ENCODE data around the gene CDC42EP4.
"Not testable (repeated sequence)": the region's sequence is repeated elsewhere in the genome, so short reads cannot be mapped to it uniquely, and the experiment has no call there.

The CDC42EP4 gene

DNA sequence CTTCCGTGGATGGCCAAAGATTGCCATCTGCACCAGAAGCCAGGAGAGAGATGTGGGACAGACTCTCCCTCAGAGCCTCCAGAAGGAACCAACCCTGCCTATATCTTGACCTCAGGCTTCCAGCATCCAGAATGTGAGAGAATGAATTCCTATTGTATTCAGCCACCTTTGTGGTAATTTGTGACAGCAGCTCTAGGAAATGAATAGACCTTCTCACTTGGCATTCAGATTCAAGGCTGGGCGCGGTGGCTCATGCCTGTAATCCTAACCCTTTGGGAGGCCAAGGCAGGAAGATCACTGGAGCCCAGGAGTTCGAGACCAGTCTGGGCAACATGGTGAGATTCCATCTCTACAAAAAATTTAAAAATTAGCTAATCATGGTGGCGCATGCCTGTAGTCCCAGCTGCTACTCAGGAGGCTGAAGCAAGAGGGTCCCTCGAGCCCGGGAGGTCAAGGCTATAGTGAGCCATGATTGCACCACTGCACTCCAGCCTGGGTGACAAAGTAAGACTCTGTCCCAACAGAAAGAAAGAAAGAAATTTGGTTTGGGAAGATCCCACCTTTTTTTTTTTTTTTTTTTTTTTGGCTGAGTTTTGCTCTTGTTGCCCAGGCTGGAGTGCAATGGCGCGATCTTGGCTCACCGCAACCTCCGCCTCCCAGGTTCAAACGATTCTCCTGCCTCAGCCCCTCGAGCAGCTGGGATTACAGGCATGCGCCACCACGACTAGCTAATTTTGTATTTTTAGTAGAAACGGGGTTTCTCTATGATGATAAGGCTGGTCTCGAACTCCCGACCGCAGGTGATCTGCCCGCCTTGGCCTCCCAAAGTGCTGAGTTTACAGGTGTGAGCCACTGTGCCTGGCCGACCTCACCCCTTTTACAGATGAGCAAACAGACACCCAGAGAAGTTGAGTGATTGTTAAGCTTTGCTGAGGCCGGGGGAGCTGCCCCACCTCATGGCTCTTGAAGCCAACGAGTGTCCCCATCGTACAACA lies 45.9 kb downstream of the CDC42EP4 start:
- Histone ChIP-seq H3K4me3 (ENCODE audit: low read length) (no peak overlapping the region), H2AFZ (ENCODE audit: low read length) (no peak overlapping the region), H3K27me3 (replicated peaks; ENCODE audit: insufficient read depth, low read length) (no peaks in the 10 kb centered on the region), H3K79me2 (ENCODE audit: low read length) (no peaks in the 10 kb centered on the region), H3K9me2 (replicated peaks; ENCODE audit: insufficient read depth, low read length) (no peaks in the 10 kb centered on the region), H3K9ac (ENCODE audit: low read length) (no peak overlapping the region), H3K27ac (ENCODE audit: low read length) (no peak overlapping the region), H4K20me1 (ENCODE audit: insufficient read depth, low read length) (no peaks in the 10 kb centered on the region), H3F3A (ENCODE audit: insufficient read depth, low read length) (no peaks in the 10 kb centered on the region), H3K9me3 (replicated peaks; ENCODE audit: insufficient read depth, low read length) (no peaks in the 10 kb centered on the region), H3K36me3 (replicated peaks; ENCODE audit: insufficient read depth, low read length) (no peaks in the 10 kb centered on the region), H3K4me1 (ENCODE audit: low read length) (peaks cover 3% of the 10 kb centered on the region; the same call in 1 of the 2 replicates), H3K4me2 (ENCODE audit: low read depth, low read length) (no peak overlapping the region)
- TF ChIP-seq EZH2phosphoT487 (IDR thresholded peaks at IDR 0.05; ENCODE audit: low read length): no peak
- TF ChIP-seq, protein P1, sequence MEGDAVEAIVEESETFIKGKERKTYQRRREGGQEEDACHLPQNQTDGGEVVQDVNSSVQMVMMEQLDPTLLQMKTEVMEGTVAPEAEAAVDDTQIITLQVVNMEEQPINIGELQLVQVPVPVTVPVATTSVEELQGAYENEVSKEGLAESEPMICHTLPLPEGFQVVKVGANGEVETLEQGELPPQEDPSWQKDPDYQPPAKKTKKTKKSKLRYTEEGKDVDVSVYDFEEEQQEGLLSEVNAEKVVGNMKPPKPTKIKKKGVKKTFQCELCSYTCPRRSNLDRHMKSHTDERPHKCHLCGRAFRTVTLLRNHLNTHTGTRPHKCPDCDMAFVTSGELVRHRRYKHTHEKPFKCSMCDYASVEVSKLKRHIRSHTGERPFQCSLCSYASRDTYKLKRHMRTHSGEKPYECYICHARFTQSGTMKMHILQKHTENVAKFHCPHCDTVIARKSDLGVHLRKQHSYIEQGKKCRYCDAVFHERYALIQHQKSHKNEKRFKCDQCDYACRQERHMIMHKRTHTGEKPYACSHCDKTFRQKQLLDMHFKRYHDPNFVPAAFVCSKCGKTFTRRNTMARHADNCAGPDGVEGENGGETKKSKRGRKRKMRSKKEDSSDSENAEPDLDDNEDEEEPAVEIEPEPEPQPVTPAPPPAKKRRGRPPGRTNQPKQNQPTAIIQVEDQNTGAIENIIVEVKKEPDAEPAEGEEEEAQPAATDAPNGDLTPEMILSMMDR (IDR thresholded peaks at IDR 0.05; ENCODE audit: low read length): no peak
- TF ChIP-seq EZH2 (optimal IDR thresholded peaks at IDR 0.05; ENCODE audit: low read depth, low read length): no peak
- no peak for DNase-seq

DNA sequence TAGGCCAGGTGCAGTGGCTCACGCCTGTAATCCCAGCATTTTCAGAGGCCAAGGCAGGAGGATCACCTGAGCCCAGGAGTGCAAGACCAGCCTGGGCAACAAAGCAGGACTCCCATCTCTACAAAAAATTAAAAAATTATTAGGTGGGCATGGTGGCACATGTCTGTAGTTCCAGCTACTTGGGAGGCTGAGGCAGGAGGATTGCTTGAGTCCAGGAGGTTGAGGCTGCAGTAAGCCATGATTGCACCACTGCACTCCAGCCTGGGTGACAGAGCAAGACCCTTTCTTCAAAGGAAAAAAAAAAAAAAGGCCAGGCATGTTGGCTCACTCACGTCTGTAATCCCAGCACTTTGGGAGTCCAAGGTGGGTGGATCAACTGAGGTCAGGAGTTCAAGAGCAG lies 47.4 kb downstream of the CDC42EP4 start:
- not testable (repeated sequence) for H3K79me2 ChIP-seq (ENCODE audit: low read length); H3K4me3 ChIP-seq (ENCODE audit: low read length); H3K27ac ChIP-seq (ENCODE audit: low read length); H3F3A ChIP-seq (ENCODE audit: insufficient read depth, low read length); H3K9me2 ChIP-seq (replicated peaks; ENCODE audit: insufficient read depth, low read length); H2AFZ ChIP-seq (ENCODE audit: low read length); DNase-seq; H3K4me2 ChIP-seq (ENCODE audit: low read depth, low read length); H3K9ac ChIP-seq (ENCODE audit: low read length); H3K36me3 ChIP-seq (replicated peaks; ENCODE audit: insufficient read depth, low read length); H3K9me3 ChIP-seq (replicated peaks; ENCODE audit: insufficient read depth, low read length); H3K4me1 ChIP-seq (ENCODE audit: low read length); H4K20me1 ChIP-seq (ENCODE audit: insufficient read depth, low read length); H3K27me3 ChIP-seq (replicated peaks; ENCODE audit: insufficient read depth, low read length)

GRCh38 chr17:73262676-73263642 lies 48.8 kb downstream of the CDC42EP4 start:
- Histone ChIP-seq H3K4me1 (ENCODE audit: low read length) (no peaks in the 10 kb centered on the region), H3K79me2 (ENCODE audit: low read length) (no peaks in the 10 kb centered on the region), H3F3A (ENCODE audit: insufficient read depth, low read length) (no peaks in the 10 kb centered on the region), H3K9ac (ENCODE audit: low read length) (no peak overlapping the region), H3K9me2 (replicated peaks; ENCODE audit: insufficient read depth, low read length) (no peaks in the 10 kb centered on the region), H2AFZ (ENCODE audit: low read length) (no peak overlapping the region), H3K27me3 (replicated peaks; ENCODE audit: insufficient read depth, low read length) (no peaks in the 10 kb centered on the region), H3K27ac (ENCODE audit: low read length) (no peak overlapping the region), H3K4me3 (ENCODE audit: low read length) (no peak overlapping the region), H3K4me2 (ENCODE audit: low read depth, low read length) (no peak overlapping the region), H3K36me3 (replicated peaks; ENCODE audit: insufficient read depth, low read length) (no peaks in the 10 kb centered on the region), H4K20me1 (ENCODE audit: insufficient read depth, low read length) (no peaks in the 10 kb centered on the region), H3K9me3 (replicated peaks; ENCODE audit: insufficient read depth, low read length) (no peaks in the 10 kb centered on the region)
- no peak for DNase-seq
- TF ChIP-seq, protein P1 (IDR thresholded peaks at IDR 0.05; ENCODE audit: low read length): no peak
- TF ChIP-seq EZH2 (optimal IDR thresholded peaks at IDR 0.05; ENCODE audit: low read depth, low read length): no peak
- no peak for TF ChIP-seq EZH2phosphoT487 (IDR thresholded peaks at IDR 0.05; ENCODE audit: low read length)

All from MM.1S (cell line).